HEK293 (cell line): Measurements from ENCODE around the gene PIEZO1.

Experiments
- KLF9 ChIP-seq: fragments of 450-650 bp; formaldehyde crosslinking; IDR thresholded peaks from 2 replicates; pipeline ENCODE4 v1.5.1; 2016; ENCODE audit warnings: missing biosample characterization, missing genetic modification characterization, low read depth
- SP3 ChIP-seq: fragments of 450-650 bp; formaldehyde crosslinking; IDR thresholded peaks from 2 replicates; pipeline ENCODE4 v1.5.1; 2016; ENCODE audit warnings: missing biosample characterization, missing genetic modification characterization
- ZBTB21 ChIP-seq: fragments of 450-650 bp; formaldehyde crosslinking; IDR thresholded peaks from 2 replicates; pipeline ENCODE4 v1.5.1; 2017; ENCODE audit warnings: missing biosample characterization, missing genetic modification characterization
- ZNF146 ChIP-seq: fragments of 450-650 bp; formaldehyde crosslinking; IDR thresholded peaks from 2 replicates; pipeline ENCODE4 v1.5.1; 2016; ENCODE audit warnings: missing biosample characterization, missing genetic modification characterization
- ZNF175 ChIP-seq: fragments of 450-650 bp; formaldehyde crosslinking; IDR thresholded peaks from 2 replicates; pipeline ENCODE4 v1.5.1; 2016; ENCODE audit warnings: missing biosample characterization, missing genetic modification characterization
- ZNF184 ChIP-seq: fragments of 450-650 bp; IDR thresholded peaks from 2 replicates; pipeline ENCODE4 v1.5.1; 2018; ENCODE audit warnings: missing biosample characterization, mild to moderate bottlenecking, missing genetic modification characterization
- ZNF571 ChIP-seq: fragments of 450-650 bp; formaldehyde crosslinking; IDR thresholded peaks from 2 replicates; pipeline ENCODE4 v1.5.0; 2017; ENCODE audit warnings: missing biosample characterization, missing genetic modification characterization
- ZNF600 ChIP-seq: fragments of 450-650 bp; formaldehyde crosslinking; IDR thresholded peaks from 2 replicates; pipeline ENCODE4 v1.5.1; 2016; ENCODE audit warnings: missing biosample characterization, missing genetic modification characterization
- ZNF707 ChIP-seq: fragments of 450-650 bp; formaldehyde crosslinking; IDR thresholded peaks from 2 replicates; pipeline ENCODE4 v1.5.1; 2016; ENCODE audit warnings: missing biosample characterization, missing genetic modification characterization
- TF ChIP-seq, protein P1 (sequence below): fragments of 450-650 bp; formaldehyde crosslinking; IDR thresholded peaks from 2 replicates; pipeline ENCODE4 v1.5.1; 2016; ENCODE audit warnings: missing biosample characterization, missing genetic modification characterization
- TF ChIP-seq, protein P2 (sequence below): fragments of 450-650 bp; formaldehyde crosslinking; IDR thresholded peaks from 2 replicates; pipeline ENCODE4 v1.5.1; 2016; ENCODE audit warnings: missing biosample characterization, missing genetic modification characterization
- TF ChIP-seq, protein P3 (sequence below): fragments of 450-650 bp; formaldehyde crosslinking; optimal IDR thresholded peaks from 2 replicates; pipeline ENCODE3; 2016; ENCODE audit warnings: missing biosample characterization, mild to moderate bottlenecking, missing genetic modification characterization
- TF ChIP-seq, protein P4 (sequence below): IDR thresholded peaks from 2 replicates; pipeline ENCODE4 v1.6.1; 2011; ENCODE audit warnings: mild to moderate bottlenecking, low read depth, low read length, borderline replicate concordance

DNA sequence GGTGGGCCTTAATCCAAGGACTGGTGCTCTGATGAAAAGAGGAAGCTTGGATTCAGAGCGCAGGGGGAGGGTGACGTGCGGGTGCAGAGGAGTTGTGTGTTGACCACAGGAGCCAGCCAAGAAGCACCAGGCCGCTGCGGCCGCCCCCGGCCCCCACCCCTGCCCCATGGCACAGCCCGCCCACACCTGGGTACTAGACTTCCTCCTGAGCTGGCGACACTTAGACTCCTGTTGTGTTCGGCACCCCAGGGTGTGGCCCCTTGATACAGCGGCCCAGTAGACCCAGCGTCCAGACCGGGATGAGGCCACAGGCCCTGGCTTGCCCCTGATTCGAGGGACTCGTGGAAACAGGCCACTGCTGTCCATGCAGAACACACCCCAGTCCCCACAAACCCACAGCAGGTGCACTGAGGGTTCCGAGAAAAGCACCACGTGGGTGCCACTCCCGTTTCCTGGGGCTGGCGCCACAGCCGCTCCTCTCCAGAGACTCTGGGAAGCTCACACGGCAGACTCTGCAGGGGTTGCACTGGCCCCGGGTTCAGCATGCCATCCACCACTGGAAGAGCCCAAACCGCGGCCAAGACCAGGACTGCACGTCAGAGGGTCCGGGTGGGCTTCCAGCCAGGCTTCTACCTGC is 93.0 kb downstream of the PIEZO1 start:
- TF ChIP-seq ZNF571 (tag by site-specific recombination) (no peak), ZNF707 (tag by site-specific recombination) (no peak), ZNF175 (tag by site-specific recombination) (no peak), ZNF184 (tag by site-specific recombination) (no peak), ZNF146 (no peak), KLF9 (tag by site-specific recombination) (no peak), SP3 (tag by site-specific recombination) (no peak), ZNF600 (tag by site-specific recombination) (no peak), ZBTB21 (tag by site-specific recombination) (no peak)
- TF ChIP-seq, protein P1, sequence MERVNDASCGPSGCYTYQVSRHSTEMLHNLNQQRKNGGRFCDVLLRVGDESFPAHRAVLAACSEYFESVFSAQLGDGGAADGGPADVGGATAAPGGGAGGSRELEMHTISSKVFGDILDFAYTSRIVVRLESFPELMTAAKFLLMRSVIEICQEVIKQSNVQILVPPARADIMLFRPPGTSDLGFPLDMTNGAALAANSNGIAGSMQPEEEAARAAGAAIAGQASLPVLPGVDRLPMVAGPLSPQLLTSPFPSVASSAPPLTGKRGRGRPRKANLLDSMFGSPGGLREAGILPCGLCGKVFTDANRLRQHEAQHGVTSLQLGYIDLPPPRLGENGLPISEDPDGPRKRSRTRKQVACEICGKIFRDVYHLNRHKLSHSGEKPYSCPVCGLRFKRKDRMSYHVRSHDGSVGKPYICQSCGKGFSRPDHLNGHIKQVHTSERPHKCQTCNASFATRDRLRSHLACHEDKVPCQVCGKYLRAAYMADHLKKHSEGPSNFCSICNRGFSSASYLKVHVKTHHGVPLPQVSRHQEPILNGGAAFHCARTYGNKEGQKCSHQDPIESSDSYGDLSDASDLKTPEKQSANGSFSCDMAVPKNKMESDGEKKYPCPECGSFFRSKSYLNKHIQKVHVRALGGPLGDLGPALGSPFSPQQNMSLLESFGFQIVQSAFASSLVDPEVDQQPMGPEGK (tag by site-specific recombination), result no peak
- TF ChIP-seq, protein P2, sequence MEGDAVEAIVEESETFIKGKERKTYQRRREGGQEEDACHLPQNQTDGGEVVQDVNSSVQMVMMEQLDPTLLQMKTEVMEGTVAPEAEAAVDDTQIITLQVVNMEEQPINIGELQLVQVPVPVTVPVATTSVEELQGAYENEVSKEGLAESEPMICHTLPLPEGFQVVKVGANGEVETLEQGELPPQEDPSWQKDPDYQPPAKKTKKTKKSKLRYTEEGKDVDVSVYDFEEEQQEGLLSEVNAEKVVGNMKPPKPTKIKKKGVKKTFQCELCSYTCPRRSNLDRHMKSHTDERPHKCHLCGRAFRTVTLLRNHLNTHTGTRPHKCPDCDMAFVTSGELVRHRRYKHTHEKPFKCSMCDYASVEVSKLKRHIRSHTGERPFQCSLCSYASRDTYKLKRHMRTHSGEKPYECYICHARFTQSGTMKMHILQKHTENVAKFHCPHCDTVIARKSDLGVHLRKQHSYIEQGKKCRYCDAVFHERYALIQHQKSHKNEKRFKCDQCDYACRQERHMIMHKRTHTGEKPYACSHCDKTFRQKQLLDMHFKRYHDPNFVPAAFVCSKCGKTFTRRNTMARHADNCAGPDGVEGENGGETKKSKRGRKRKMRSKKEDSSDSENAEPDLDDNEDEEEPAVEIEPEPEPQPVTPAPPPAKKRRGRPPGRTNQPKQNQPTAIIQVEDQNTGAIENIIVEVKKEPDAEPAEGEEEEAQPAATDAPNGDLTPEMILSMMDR, result no peak
- TF ChIP-seq, protein P3, sequence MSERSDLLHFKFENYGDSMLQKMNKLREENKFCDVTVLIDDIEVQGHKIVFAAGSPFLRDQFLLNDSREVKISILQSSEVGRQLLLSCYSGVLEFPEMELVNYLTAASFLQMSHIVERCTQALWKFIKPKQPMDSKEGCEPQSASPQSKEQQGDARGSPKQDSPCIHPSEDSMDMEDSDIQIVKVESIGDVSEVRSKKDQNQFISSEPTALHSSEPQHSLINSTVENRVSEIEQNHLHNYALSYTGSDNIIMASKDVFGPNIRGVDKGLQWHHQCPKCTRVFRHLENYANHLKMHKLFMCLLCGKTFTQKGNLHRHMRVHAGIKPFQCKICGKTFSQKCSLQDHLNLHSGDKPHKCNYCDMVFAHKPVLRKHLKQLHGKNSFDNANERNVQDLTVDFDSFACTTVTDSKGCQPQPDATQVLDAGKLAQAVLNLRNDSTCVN (tag by site-specific recombination), result no peak
- TF ChIP-seq, protein P4, sequence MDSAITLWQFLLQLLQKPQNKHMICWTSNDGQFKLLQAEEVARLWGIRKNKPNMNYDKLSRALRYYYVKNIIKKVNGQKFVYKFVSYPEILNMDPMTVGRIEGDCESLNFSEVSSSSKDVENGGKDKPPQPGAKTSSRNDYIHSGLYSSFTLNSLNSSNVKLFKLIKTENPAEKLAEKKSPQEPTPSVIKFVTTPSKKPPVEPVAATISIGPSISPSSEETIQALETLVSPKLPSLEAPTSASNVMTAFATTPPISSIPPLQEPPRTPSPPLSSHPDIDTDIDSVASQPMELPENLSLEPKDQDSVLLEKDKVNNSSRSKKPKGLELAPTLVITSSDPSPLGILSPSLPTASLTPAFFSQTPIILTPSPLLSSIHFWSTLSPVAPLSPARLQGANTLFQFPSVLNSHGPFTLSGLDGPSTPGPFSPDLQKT, result no peak
